GM19324 (cell line): ENCODE results near the gene SLC22A14.
"Not testable (repeated sequence)": the region's sequence is repeated elsewhere in the genome, so short reads cannot be mapped to it uniquely, and the experiment has no call there.

Experiments used
- ATAC-seq: cut with Tn5 transposase; IDR thresholded peaks from one replicate; pipeline ENCODE4 v1.9.1; 2021; ENCODE audit warnings: mild to moderate bottlenecking, moderate library complexity; ENCODE audit not compliant: unreplicated experiment, low FRiP score

Gene SLC22A14

DNA sequence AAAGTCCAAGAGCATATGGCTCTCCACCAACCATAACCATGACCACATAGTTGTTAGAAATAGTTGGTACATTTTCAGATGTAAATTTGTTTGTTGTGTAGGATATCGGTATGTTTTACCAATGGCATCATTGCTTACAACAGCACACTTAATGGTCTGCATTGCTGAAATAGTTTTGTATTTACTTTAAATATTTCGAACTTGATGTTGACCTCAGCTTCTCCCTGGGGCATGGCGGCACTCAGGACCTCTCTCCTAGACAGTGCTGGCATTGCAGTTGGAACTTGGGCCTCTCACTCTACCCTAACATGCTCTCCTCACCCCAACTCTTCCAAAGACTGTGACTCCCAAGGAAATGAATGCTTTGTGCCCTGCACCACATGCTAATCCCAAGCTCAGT is 11.5 kb upstream of the SLC22A14 start:
- no peak for ATAC-seq

DNA sequence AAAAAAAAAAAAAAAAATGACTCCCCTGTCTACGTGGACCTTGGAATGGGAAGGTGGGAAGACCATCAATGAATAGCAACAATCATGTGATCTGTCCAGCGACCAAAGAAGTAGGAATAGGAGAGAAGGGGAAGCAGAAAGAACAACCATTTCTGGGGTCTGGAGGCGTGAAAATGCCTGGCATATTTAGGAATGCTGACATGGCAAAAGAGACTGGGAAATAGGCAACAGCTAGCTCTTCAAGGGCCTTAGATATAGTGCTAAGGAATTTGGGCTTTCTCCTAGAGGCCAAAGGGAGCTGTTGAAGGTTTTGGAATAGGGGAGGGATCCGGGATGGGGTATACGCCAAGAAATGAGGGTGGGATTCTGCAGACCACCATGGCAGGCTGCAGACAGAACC is 10.5 kb upstream of the SLC22A14 start:
- no peak for ATAC-seq

DNA sequence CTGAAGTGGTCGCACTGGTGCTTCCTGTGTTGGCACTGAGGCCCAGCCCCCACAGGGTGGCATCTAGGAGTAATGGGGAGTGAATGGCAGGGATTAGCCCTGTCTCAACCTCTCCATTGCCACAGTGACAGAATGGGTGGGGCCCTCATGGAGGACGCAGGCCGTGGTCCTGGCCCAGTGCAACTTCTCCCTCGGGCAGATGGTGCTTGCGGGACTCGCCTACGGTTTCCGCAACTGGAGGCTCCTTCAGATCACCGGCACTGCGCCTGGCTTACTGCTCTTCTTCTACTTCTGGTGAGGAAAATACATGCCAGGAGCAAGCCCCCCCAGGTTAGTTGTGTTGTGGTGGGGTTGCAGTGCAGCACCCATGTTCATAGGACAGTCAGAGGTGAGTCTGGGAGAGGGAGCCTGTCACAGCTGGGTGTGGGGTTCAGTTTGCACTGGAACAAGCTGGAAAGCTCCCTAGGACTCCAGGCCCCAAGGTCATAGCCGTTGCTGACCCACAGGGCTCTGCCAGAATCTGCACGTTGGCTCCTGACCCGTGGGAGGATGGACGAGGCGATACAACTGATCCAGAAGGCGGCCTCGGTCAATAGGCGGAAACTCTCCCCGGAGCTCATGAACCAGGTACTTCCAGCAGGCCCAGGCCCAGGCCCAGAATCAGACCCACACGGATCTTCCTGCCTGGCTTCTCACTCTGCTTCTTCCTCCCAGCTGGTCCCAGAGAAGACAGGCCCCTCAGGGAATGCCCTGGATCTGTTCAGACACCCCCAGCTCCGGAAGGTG is 7.0 kb upstream of the SLC22A14 start:
- no peak for ATAC-seq

- no peak for ATAC-seq
Observed at GRCh38 chr3:38275658-38276057, 6.4 kb upstream of the SLC22A14 start.

DNA sequence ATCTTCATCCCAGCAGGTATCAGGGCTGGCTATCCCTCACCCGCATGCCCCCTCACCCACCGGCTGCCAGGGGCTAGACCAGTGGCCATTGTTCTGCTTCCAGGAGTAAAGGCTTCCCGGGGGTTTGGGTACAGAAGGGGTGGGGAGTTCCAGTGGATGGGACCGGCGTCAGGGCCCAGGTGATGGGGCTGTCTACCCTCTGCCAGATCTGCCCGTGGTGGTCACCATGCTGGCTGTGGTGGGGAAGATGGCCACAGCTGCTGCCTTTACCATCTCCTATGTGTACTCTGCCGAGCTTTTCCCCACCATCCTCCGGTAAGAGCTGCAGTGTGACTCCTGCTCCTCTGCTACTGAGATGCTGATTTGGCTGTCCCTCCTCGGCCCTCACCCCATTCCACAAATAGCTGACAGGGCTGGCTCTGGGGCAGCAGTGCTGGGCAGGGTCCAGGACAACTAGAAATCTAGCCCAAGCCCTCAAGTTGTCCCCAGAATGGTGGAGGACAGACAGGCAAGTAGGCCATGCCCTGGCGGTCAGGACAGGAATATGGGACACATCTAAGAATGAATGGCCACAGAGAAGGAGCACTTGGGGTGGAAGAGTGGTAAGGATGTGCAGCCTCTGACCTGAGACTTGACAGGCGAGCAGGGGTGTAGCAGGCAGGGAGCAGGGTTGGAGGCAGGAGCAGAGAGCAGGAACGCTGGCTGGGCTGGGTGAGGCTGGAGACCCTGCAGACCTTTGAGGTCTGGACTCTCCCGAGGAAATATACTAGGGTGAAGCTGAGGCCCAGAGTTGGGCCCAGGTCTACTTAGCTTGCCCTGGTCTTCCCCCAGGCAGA is 5.8 kb upstream of the SLC22A14 start:
- no peak for ATAC-seq

DNA sequence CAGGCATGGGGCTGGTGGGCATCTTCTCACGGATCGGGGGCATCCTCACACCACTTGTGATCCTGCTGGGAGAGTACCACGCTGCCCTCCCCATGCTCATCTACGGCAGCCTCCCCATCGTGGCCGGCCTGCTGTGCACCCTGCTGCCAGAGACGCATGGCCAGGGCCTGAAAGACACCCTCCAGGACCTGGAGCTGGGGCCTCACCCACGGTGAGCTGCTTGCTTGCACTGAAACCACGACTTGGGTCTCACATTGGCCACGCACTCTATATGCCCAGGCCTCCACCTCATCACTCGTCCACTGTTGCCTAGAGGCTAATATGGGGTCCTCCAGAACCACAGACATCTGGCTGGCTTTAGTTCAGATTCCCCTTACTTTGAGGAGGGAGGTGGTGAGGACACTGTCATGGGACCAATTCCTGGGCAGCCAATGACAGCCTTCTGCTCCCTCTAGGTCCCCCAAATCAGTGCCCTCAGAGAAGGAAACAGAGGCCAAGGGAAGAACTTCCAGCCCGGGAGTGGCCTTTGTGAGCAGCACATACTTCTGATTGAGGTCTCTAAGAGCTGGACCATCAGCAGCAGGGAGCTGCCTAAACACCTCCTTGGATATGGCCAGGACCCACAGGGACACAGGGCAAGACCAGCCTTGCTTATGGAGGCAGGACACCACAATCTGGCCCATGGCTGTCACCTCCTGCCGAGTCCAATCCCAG is 5.0 kb upstream of the SLC22A14 start:
- no peak for ATAC-seq

DNA sequence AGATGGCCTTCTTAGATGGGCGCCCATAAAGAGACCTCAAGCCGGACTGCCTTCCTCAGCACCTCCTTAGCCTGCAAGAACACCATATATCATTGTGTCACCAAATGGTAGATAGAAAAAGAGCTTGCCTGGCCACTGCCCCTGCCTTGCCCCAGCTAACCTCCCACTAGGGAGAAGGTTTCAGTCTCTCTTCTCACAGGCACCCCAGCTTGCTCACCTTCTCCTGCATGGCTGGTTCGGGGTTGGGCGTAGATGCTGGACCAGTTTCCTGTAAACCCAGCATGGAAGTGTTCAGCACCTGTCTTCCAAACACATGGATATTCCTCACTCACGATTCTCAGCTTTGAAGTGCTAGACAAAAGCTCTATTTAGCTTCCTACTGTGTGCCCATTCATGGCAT is 3.3 kb upstream of the SLC22A14 start:
- no peak for ATAC-seq

GRCh38 chr3:38283810-38284755 is 2.0 kb downstream of the SLC22A14 start:
- no peak for ATAC-seq

DNA sequence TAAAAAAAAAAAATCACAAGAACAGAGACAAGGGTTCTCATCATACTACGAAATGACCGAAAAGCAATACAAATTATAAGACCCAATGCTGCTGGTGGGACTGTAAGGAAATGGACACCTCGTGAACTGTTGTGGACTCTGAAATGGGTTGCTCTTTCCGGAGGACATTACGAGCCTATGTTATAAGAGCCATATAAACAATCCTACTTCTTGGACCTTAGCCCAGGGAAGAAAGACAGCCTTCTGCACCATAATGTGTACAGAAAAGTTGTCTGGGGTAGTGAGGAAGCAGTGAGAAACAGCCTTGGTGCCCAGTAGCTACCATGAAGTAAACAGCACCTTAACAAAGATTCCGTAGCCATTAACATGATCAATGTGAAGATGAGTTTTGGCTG is 2.7 kb downstream of the SLC22A14 start:
- no peak for ATAC-seq

- not testable (repeated sequence) for ATAC-seq
Observed at GRCh38 chr3:38289286-38290217, 7.5 kb downstream of the SLC22A14 start.

GRCh38 chr3:38297053-38297452 is 15.0 kb downstream of the SLC22A14 start:
- not testable (repeated sequence) for ATAC-seq

DNA sequence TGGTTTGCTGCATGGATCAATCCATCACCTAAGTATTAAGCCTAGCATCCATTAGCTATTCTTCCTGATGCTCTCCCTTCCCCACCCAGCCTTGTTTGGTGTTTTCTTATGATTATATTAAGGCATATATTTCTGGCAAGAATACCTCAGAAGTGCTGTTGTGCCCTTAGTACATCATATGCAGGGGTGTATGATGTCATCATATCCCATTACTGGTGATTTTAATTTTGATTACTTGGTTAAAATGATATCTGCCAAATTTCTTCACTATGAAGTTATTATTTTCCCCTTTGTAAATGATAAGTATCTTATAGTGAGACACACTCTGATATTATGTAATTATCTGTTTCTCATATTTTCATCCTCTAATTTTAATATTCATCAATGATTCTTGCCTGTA is 15.4 kb downstream of the SLC22A14 start:
- no peak for ATAC-seq

- ATAC-seq = no peak
Observed at GRCh38 chr3:38297947-38298711, 16.0 kb downstream of the SLC22A14 start.

DNA sequence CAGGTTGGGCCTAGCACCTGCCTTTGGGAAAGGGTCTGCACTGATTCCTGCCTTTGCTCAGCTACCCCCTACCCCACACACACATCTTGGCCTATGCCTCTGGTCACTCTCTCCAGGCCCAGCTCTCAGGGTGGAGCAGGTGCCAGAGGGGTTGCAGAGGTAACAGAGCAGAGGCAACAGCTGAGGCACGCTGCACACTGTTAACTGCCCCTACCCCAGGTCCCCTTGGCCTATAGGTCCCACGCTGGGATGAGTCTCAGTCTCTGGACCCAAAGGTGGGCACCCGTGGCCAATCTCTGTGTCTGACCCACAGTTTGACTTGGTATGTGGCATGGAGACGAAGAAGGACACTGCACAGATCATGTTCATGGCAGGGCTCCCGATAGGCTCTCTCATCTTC is 24.8 kb downstream of the SLC22A14 start:
- no peak for ATAC-seq

DNA sequence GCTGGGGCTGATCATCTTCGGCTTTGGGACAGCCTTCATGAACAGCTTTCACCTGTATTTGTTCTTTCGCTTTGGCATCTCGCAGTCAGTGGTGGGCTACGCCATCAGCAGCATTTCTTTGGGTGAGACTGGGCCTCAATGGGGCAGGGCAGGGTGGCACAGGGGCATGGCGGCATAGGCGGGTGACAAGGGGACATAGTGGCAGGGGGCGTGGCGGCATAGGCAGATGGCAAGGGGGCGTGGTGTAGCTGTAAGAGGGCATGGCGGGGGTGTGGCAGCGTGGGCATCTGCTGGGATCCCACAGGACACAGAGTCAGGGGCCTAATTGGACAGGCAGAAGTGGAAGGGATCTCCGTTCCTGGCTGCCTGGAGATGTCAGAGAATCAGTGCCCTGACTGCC is 25.5 kb downstream of the SLC22A14 start:
- no peak for ATAC-seq

GRCh38 chr3:38308456-38308855 is 26.4 kb downstream of the SLC22A14 start:
- ATAC-seq = no peak

GRCh38 chr3:38311476-38311875 is 29.4 kb downstream of the SLC22A14 start:
- no peak for ATAC-seq

GRCh38 chr3:38311941-38312340 is 29.8 kb downstream of the SLC22A14 start:
- no peak for ATAC-seq
